Stimulated activated CD4-positive, alpha-beta T cell treated with anti-CD3 and anti-CD28 coated beads, Interleukin-12 subunit alpha, Interleukin-12 subunit beta, amount 100 ng/mL, for 4 hours (primary cell): ENCODE data around the gene LMAN1L.
A peak's percentile ranks its signal among the peaks of the same experiment; 100 is the strongest.

Experiments used
- DNase-seq: peaks from one replicate; pipeline ENCODE4 v3.0.0-alpha.2; 2020

The LMAN1L gene

DNA sequence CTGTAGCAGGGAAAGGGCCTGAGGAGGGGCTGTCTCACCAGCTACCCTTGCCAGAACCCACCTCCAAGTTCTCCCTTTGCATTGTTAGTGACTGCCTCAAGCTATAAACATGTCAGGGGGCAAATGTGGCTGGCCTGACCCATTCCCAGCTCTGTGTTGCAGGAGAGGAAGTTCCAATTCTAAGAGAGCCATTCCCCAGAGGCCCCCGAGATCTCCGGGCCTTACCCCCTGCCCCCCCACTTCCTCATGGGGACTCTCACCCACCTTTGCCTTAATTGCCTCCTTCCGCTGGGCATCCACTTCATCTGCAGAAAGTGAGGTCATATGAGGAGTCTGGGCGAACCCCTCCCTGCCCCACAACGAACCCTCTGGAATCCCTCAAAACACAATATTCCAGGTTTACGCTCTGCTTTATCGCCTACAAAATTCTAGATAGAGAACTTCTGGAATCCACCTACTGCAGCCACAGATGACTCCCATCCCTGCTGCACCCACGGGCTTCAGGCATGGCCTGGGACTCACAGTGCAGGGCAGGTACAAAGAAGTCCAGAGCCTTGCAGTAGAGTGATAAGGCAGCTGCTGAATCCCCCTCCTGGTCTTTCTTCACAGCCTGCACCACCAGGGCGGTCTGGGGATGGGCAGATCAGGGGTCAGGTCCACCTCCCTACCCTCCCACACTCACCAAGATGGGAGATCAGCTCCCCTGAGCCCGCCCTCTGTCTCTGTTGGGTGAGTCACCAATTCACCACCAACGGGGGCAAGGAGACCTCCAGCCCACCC, 26.3 kb downstream of the LMAN1L start:
- DNase-seq = no peak

DNA sequence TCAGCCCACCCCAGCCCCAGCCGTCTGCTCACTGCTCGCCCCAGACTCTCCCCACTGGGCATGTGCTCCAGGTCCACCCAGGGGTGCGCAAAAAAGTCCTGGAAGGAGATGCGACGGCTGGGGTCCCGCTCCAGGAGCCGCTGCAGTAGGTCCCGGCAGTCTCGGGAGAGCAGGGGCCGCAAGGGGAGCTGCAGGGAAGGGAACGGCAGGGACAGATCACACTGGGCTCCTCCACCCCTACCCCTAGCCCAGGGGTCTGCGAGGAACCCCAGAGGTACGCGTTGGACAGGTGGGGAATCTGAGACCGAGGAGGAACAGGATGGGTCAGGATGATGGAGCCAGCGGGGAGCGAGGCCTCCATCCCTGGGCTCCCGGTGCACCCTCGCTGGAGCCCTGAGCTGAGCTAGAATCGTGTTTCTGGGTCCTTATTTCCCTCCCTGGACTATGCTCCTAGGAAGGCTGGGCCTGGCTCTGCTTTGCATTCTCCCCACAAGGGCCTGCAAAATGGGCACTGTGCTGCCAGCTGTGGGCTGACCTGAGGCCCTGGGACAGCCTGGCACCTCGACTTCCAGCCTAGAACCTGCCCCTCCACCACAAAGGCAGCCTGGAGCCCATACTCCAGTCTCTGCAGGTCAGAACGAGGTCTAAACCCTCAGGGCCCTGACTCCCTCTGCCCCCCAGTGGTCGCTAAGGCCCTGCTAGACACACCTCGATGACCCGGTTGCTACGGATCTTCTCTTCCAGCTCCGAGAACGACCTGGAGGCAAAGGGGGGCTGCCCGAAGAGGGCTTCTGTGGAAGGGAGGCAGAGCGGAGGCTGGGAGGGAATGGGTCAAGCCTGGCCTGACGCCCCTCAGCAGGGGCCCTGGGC, 27.1 kb downstream of the LMAN1L start:
- no peak for DNase-seq

DNA sequence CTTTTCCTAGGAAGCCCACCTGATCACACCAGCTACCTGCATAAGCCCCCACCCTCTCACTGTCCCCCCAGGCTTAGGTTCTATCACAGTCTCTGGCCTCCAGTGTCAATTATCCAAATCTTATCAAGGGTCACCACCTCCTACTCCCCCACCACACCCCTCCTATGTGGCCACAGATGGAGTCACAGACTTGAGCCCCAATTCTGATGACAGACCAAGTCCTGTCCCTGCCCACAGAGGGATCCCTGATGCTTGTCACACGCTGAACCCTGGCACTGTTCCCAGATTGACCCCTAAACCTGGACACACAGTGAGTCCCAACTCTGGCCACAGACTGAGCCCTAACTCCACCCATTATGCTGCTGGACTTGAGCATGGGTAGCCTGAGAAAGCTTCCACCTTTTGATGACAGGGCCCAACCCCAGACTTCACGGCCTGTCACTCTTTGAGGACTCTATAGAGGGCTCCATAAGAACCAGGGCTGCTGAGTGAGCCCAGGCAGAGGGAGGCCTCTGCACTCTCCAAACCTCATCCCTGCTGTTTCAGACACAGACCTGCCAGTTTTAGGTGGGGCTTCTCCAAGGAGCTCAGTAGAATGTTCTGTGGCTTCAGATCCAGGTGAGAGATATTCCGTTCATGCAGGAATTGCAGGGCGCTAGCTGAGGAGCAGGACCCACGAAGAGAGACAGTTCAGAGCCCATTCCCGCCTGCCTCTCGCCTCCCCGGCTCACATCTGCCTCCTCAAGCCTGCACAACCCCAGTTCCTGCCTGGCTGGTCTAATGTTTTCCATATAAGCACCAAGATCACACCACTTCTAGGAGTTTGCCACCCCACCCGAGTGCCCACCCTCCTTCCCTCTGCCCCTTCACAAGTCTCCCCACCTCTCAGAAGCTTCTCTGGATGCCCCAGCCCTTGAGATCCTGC, 28.5 kb downstream of the LMAN1L start:
- DNase-seq = no peak

DNA sequence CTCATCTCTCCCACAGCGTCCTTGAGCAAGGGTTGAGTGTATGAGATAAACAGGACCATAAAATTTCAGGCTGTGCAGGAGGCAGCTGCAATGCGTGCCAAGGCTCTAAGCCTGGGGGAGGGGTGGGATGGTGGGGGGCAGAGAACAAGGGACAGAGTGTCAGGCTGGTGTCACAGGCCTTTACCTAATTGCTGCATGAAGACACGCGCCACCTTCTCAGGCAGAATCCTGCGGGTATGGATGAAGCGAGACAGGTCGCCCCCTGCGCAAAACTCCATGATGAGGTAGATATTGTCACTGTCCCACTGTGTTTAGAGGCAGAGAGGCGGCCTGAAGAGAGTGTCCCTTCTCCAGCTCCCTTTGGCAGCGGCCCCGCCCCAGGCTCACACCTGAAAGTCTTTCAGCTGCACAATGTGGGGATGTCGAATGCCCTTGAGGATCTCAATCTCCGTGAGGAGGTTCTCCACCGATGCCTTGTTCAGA, 29.3 kb downstream of the LMAN1L start:
- DNase-seq = no peak

DNA sequence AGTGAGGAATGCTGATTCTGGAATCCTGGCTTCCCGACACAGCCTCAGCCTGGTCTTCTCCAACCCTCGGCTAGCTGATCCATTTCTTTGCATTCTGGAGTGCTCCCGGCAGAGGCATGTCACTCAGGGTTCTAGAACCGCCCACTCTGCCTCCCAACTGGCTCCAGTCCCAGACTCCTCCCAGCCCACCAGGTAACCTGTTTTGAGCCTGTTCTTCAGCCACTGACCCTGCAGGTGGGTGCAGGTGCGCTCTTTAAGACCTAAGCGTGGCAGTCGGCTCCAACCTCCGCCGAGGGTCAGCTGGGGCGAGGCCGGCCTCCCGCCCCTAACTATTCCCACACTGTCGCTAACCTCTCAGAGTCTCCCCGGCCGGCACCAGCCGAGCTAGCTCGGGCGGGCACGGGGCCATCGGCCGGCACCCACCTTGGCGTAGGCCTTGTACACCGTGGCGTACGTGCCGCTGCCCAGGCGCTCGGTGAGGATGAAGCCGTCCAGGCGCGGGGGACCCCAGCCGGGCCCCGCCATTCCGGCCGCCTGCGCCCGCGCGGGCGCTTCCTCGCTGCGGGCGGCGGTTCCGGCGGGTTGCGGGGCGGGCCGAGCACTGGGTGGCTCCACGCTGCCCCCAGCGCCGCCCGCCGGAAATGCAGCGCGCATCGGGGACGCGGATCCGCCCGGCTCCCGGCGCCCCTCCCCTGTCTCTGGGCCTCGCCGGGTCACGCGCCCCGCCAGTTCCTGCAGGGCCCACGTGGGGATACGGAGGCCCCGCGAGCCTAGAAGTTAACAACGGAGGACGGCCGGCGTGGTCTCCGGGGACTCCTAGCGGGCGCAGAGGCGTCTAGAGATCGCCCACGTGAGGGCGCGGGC, 30.2 kb downstream of the LMAN1L start, which contains the start of gene ULK3:
Gene ULK3 (minus strand): TSS at position 576 of the 864 bp plus-strand sequence. CDS start 51 bp downstream, at position 525.
- DNase-seq = peak; percentile 92

DNA sequence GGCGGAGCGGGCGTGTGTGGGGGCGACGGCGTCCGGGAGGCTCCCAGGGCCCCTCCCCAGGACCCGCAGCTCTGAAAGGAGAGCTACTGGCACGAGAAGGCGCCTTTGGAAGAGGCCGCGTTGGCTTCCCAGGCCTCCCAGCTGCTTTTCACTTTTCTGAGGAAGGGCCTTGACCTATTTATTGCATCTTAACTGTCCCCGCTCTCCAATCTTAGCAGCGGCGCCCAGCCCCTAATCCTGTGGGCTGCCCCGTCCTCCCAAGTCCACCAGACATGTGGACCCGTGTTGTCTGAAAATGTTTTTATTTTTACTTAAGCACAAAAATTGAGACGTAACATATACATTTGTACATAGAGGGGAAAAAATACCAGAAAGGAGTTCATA, 30.8 kb downstream of the LMAN1L start:
- no peak for DNase-seq

DNA sequence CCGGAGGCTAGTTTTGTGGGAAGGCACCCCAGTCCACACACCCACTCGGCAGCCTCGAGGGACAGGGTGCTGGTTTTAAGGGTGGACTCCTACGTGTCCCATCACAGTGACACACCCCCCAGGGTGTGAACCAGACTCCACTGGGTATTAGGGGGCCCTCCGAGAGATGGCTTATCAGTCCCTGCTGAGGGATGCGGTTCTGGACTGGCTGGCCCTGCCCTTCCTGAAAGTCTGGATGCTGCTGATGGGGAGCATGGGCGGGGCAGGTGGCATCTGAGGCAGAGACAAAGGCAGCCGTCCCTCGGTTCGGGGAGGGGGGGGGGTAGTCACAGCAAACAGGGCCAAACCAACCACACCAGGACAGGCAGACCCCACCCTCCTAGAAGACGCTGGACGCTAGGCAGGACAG, 31.3 kb downstream of the LMAN1L start:
- DNase-seq = no peak

DNA sequence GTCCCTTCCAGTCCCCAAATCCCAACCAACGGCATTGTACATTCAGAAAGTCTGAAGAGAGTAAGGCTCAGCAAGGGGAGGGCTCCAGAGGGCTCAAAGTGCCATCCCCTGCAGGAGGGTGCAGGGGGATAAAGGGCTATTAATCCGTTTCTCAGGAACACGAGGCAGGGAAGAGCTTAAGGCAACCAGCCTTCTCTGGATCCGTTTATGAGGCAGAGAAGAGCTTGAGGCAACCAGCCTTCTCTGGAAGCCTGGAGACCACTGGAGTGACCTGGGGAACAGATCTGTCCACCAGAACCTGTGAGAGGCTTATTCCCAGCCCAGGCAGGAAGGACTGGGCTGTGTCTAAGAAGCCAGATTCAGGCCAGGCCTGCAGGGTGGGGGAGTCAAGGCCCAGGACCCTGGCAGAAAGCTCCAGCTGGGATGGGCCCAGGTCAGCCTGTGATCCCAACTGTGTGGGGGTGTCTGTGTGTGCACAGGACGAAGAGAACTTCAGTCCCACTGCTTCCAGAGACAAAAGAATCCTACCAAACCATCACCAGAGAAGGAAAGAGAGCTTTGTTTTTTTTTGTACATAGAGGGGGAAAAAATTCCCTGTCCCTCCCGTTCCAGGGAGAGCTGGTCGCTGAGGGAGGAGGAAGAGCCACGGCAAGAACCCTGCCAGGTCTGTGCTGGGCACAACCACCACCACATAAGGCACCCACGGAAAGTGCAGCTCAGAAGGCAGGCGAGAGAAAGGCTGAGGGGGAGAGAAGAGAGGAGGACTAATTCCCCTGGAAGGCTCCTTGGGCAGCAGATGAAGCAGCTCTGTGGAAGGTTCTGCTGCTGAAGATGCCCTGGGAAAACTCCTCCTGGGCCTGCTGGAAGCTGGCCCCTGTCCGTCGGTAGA, 31.9 kb downstream of the LMAN1L start:
- peak; percentile 13 for DNase-seq

DNA sequence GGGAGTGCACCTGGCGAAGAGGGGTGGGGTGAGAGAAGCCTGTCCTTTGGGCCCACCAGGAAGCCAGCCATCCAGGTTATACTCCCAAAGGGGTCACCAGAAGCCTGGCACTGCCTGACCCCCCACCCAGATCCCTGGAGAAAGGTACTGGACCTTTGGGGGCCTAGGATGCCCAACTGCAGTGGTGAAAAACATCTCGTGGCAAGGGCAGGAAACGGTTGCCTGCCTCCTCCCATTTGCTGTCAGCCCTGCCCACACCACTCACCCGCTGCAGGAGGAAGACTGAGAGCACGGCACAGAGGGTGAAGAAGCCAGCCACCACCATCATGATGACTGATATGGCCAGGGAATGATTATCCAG, 32.6 kb downstream of the LMAN1L start:
- DNase-seq = peak; percentile 48

DNA sequence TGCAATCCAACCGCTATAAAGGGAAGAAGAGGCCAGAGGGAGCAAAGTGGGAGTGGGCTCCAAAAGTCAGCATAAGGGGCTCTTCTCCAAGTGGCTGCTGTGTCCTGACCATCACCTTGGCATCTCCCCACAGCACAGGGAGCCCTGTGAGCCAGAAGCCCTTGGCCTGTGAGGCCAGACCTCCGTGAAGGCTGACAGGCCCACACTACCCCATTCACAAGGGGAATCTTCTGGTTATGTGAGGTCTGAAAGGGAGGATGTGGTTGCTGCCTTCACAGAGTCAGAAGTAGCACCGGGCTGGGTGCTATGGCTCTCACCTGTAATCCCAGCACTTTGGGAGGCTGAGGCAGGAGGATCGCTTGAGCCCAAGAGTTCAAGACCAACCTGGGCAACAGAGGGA, 32.9 kb downstream of the LMAN1L start:
- no peak for DNase-seq

DNA sequence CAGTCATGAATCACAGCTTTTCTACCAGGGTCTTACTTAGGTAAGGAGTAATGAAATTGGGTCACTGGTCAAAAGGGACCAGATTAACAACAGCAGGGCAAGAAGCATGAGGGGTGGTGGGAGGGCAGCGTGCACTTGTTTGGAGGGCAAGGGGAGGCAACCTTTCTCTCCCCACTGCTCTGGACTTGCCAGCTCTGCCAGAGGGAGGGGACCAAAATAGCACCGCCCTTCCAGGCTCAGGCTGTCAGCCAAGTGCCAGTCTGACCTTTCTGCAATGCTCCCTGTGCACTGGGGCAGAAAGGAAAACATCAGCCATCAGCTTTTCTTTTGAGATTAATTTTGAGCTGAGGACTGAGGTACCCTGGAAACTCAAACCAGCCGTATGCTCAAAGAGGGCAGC, 34.8 kb downstream of the LMAN1L start:
- DNase-seq = no peak

DNA sequence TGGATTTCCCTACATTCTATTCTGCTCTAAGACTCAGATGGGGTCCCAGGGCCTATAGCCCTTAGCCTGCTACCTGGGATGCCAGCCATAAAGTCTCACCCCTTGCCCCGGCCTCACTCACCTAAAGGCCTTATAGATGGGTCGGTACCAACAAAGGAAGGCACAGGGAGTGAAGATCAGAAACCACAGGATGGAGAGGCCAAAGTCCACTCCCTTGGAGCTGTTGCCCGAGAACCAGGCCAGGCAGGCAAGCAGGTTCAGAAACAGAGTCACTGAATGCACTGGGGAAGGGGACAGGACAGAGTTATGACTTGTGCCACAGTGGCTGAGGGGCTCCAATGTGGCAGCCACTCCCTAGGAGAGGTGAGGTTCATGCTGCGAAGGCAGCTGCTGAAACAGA, 37.8 kb downstream of the LMAN1L start:
- no peak for DNase-seq

DNA sequence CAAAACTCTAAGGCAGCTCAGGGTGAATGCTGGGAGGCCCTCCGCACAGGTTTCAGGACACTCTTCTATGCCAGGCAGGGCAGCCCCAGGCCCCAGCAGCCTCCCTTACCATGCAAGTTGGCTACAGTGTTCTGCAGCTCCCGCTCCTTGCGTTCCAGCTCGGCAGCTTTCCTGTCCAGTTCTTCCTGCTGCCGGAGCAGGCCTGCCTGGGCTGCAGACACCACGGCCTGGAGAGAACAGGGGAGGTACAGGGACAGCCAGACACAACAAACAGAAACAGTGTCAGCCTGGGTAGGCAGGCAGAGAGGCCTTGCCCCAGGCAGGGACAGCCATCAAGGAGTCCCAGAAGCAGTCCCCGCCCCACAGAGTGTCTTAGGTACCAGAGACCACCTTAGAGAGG, 39.3 kb downstream of the LMAN1L start:
- no peak for DNase-seq

DNA sequence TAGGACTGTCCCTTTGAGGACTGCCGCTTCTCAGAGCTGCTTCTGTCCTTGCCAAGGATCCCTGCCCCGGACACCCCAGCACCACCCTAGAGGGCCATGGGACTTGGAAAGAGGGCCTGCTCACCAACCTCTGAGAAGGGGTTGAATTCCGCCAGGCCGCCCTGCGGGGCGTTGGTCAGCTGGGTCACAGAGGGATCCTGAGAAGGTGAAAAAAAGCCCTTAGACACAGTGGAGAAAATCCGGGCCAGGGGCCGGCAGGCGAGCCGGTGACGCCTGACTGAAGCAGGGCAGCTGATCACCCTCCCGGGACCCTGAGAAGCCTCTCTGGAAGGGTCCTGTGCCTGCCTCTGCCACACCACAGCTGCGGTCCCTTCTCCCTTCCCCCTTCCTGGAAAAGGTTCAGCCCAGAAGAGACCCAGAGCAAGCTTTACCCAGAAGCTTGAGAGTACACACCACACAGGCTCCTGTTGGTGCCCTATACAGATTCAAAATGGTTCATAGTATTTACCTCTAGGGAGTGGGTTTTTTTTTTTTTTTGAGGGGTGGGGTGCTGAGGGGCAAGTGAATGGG, 41.9 kb downstream of the LMAN1L start:
- DNase-seq = no peak

DNA sequence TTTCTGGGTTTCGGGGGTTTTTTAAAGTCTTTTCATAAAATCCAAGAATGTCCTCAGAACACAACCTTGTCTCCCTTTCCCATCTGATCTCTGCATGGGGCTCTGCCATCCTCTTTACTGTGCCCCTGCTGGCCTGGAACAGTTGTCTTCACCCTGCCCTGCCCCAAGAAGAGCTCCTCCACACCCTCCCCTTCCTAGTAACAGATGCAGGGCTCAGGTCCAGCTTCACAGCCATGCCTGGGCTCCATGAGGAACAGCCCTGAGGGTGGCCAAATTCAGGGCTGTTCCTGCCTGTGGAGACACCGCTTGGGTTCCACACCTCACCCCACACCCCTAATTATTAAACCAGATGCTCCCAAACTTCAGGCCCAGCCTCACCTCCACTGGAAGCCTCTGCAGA, 43.2 kb downstream of the LMAN1L start:
- no peak for DNase-seq

DNA sequence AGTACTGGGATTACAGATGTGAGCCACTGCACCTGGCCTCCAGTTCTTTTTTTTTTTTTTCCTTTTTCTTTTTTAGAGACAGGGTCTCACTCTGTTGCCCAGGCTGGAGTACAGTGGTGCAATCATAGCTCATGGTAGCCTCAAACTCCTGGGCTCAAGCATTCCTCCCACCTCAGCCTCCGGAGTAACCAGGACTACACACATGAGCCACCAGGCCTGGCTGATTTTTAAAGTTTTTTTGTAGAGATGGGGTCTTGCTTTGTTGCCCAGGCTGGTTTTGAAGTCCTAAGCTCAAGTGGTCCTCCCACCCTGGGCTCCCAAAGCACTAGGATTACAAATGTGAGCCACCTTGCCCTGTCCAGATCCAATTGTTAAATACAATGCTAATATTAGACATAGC, 43.9 kb downstream of the LMAN1L start:
- no peak for DNase-seq

DNA sequence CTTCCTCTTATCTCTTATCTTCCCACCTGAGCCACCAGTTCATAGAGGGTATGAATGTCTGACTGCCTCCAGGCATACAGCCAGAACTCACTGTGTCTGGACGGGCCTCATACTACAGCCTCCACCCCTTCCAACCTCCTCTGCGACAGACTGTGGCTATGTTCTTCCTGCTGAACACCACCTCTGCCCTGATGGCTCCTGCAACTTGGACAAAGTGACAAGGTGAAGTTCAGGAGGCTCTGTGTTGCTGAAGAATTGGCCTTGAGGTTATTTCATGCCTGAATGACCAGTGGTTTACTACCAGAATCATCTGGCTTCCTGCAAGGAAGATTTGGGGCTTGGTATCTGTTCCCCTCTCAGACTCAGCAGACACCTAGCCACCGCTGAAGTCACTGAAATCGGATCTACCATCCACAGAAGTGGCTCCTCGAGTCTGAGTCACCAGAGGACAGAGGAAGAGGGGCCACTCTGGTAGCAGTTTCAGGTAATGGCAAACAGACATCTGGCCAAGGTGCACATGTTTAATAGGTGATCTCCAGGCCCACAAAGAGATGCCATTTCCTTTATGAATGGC, 44.5 kb downstream of the LMAN1L start:
- no peak for DNase-seq

DNA sequence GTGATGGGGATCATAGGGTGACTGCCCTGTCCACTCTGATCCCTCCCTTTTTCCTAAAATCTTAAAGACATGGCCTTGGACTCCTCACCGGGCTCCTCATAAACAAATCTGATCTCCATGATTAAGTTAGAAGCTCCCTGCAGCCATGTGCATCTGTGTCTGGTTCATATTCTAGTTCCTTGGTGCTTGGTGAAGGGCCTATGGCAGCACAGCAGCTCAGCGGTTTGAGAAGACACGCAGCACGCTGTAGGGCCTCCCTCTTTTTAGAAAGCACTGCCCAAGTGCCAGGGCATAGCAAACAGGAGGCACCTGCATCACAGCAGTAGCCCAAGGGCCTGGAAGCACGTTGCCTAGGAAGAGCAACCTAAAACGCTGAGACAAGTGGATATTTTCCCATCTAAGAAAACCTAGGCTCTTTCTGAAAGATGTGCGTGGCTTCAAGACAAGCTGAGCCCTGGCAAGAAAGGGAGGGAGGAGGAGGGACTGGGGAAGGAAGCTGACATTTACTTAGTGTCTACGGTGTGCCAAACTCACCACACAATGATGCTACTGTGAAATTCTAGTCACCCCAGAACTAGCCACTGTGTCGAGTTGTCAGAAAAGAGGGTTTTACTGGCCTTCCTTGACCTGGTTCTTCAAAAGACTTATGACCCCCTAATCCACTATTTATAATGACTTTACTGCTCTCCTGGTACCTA, 45.2 kb downstream of the LMAN1L start:
- no peak for DNase-seq

DNA sequence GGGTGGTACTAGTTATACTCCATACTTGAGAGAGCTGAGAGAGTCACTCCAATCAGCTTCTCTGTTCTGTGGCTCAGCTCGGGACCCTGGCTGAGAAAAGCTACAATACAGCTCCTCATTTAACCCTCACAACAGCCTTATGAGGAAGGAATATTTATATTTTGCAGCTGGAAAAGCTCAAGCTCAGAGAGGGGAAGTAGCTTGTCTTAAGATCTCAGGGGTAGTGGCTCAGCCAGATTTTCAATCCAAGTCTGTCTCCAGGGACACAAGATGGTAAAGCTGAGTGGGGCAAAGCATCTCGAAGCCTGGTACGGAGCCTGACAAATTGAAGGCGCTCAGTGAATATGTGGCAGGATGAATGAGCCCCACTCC, 45.7 kb downstream of the LMAN1L start:
- DNase-seq = no peak
